Bone marrow (tissue), 2 donors: ENCODE measurements around the gene PAX7.
"Not testable (repeated sequence)": the region's sequence is repeated elsewhere in the genome, so short reads cannot be mapped to it uniquely, and the experiment has no call there.

Experiments used
- DNase-seq, 2 donors: peaks; one replicate each; lab custom pipeline; 2025; lab: John Stamatoyannopoulos, UW

The PAX7 gene

DNA sequence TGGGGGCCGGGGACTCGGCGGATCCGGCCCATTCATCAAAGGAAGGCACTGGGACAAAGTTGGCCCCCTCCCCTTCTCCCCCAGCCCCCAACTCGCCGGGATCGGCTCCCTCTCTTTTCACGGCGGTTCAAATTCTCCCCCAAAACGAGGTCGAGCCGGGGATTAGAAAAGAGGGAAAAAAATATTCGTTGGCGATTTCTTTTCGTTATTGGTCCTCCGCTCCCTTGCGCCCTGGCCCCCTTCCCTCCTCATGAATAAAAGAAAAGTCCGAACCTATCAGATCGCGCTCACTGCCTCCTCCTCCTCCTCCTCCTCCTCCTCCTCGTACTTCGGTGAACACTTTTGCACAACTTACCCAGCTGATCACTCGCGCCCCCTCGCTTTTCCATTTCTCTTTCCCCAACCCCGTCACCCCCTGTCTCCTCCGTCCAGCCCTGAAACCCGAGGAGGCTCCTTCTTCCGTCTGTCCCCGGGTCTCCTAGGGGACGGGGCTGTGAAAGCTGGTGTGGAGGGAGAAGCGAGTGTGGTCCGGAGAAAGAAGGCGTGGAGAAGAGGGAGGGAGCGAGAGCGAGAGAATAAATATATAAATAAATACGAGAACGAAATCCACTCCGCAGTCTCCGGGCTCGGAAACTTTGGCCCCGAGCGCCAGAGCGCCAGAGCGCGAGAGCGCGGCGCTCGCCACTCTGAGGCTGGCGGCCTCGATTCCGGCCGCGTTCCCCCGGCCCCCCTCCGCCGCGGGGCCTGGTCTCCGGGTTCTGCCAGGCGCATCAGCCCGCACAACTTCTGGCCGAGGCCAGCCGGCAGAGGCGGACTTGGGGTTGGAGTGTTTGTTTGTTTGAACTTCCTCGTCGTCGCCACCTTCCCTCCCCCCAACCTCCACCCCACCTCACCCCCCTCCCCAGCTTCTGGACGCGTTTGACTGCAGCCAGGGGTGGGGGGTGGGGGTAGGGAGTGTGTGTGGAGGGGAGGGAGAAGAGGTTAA lies at the start of gene PAX7:
Gene PAX7, plus strand, starts transcription at position 336 of the 985 bp plus-strand sequence. CDS start 758 bp downstream, outside the sequence.
- no peak for DNase-seq

DNA sequence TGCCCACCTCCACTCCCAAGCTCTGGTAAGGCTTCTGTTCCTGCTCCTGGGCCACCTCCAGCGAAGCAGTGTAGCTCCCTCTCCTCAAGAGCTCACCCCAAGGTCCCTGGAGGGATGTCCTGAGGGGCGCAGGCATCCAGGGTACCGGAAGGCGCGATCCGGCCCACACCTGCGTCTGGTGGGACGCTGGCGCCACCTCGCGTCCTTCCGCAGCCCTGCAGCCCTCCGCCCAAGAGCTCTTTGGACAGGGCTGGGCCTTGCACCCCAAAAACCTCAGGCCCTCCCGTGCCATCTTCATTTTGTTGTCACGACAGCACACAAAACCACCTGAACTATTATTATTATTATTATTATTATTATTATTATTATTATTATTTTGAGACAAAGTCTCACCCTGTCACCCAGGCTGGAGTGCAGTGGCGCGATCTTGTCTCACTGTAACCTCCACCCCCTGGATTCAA lies 49.2 kb upstream of the PAX7 start:
- no peak for DNase-seq

GRCh38 chr1:18582890-18583289 lies 47.8 kb upstream of the PAX7 start:
- DNase-seq = no peak

DNA sequence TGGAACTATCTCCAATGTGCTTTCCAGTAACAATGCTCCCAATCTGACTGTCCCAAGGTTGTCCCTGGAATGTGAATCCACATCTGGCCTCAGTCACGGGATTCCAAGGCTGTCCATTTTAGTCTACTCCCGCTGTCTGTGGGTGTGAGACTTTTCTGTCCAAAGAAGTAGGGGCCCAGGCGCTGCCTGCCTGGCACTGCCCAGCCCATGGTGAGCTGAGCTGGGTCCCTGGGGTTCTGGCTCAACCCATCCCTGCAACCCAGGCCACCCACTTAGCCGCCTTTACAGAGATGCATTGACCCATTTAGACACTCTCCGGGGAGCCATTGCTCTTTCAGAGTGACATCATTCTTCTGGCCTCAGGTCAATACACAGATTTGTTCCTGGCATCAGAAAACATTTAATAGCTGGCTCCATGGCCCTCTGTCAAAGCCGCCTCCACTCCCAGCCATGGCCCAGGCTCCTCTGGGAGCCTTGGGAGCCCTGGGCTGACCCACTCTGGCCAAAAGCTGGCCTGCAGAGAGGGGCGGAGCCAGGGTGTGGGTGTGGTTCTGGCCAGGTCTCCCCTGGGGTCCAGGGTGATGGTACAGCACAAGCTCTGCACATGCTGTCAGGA lies 47.2 kb upstream of the PAX7 start:
- DNase-seq = no peak

DNA sequence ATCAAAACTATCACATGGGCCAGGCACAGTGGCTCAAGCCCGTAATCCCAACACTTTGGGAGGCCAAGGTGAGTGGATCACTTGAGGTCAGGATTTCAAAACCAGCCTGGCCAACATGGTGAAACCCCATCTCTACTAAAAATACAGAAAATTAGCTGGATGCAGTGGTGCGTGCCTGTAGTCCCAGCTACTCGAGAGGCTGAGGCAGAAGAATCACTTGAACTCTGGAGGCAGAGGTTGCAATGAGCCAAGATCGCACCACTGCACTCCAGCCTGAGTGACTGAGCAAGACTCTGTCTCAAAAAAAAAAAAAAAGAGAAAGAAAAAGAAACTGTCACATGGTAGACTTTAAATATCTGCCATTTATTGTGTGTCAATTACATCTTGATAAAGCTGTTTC lies 44.6 kb upstream of the PAX7 start:
- DNase-seq = not testable (repeated sequence)

DNA sequence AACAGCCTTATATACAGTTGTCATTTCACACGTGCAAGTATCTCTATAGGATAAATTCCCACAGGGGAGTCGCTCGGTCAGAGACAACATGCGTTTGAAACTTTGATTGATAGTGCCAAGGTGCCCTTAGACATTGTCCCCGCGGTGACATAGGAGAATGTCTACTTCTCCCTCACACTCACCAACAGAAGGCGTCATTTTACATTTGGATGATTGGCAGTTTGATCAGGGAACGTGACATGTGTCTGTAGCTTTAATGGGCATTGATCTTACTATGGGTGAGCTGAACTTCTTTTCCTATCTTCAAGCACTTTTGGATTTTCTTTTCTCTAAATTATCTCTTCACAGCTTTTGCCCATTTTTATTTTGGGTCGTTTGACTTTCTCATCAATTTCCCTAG lies 42.6 kb upstream of the PAX7 start:
- DNase-seq = no peak

DNA sequence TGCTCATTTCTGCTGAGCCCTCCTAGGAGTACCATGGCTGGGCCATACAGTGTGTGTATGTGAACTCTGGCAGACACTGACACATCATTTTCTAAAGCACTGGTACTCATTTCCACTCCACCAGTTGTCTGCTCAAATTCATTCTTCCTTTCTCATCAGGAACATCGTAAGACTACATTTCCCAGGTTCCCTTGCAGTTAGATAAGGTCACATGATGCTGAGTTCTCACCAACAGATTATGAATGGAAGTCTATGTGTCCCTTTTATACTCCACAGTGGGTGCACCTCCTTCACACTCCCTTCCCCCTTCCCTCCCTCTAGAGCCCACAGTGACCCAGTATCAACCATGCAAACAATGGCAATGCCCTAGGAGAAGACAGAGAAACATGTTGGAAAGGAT lies 38.3 kb upstream of the PAX7 start:
- no peak for DNase-seq

DNA sequence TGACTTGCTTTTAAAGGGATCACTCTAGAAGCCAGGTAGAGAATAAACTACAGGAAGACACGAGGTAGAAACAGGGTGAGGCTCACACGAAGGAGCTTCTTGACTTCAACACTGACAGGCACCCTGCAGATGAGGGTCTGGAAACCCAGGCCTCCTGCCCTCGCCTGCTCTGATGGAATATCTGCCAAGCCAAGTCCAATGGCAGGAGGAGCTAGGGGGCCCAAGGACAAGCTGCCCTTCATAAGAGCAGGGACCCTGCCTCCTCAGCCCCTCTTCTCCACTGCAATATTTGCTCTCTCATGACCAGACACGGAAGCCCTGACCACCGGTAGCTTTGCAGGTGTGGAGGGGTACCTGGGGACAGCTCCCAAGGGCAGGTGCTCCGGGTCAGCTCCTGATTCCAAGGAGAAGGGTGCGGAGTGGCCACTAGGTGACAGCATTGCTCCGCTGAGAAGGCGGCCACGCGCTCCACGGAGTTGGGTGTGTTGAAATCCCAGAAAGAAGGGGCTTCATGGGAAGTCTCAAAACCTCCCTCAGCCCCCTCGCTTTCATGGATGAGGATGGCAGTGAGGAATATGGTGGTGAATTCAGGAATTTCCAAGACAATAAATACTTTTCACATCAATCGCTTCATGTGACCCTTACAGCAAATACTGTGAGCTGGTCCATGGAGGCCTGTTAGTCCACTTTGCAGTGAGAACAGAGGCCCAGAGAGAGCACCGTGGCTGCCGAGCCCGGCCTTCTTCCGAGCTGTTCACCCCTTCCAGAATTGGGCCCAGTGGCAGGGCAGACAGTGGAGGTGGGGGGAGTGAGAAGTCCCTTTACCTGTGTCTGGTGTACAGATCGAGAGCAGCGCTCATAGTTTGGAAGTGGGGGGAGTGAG lies 33.2 kb upstream of the PAX7 start:
- peak in 1 of 2 donors; percentile 24 for DNase-seq

- DNase-seq = no peak
Measured at GRCh38 chr1:18599086-18599485, 31.6 kb upstream of the PAX7 start.

- no peak for DNase-seq
Measured at GRCh38 chr1:18599704-18600103, 30.9 kb upstream of the PAX7 start.

DNA sequence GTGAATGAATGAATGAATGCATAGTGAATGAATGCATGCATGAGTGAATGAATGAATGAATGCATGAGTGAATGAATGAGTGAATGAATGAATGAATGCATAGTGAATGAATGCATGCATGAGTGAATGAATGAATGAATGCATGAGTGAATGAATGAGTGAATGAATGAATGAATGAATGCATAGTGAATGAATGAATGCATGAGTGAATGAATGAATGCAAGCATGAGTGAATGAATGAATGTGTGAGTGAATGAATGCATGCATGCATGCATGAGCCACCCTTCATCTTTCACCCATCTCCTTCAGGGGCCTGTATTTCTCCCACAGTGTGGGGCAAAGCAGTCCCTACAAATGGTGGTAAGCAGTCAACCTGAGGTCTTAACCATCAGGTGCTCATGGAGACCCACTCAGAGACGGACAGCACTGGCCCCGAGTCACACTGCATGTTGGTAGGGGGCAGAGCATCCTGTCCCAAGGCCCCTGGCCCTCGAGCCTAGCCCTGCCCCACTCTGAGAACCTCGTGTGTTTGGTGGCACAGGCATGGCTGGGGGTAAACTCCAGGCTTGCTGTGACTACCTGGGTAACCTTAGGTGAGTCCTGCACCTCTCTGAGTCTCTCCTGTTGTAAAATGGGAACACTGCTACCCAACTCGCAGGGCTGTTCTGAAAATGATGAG lies 28.0 kb upstream of the PAX7 start:
- DNase-seq = no peak

DNA sequence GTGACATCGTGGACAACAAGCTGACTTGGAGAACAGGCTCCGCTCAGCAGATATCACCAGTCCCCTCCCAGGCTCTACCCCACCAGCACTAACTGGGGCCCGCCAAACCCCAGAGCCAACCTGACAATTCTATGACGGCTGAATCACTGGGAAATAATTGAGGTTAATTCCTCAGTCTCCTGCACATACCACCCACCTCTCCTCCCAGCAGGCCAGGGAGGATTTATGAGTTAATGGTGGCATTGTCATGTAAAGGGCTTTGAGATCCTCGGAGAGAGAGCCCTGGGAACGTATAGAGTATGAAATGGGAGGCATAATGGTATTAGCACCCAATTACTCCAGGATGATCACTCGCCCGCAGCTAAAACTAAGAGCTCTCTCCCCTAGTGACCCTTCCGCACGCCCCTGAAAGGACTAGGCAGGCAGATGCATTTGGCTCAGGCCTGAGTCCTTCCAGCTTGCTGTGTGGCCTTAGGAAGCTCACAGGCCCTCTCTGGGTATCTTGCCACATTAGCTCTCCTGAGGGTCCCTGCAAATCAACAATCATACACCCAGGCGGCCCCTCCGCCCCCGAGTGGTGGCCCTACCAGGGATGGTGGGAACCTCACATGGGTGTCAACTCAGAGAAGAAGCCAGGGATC lies 27.3 kb upstream of the PAX7 start:
- DNase-seq = no peak

- no peak for DNase-seq
Measured at GRCh38 chr1:18606443-18607288, 24.0 kb upstream of the PAX7 start.

DNA sequence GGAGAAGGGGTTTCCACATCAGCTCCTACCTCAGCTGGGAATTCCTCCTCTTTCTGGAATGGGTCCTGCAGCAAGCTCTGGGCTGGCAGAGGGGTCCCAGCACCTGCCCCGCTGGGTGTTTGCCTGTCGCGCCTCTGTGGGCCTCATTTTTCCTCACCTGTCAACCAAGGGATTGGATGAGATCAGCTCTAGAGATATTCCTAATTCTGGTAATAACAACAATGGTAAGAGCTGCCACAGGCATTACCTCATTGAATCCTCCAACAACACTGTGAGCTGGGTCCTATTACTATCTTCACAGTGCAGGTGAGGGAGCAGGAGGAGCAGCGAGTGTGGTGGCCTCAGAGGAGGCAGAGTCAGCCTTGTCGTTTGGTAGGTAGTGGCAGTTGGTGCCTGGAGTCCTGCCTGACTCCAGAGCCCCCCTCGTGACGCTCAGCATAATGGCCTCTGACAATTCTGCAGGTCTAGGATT lies 23.3 kb upstream of the PAX7 start:
- no peak for DNase-seq

DNA sequence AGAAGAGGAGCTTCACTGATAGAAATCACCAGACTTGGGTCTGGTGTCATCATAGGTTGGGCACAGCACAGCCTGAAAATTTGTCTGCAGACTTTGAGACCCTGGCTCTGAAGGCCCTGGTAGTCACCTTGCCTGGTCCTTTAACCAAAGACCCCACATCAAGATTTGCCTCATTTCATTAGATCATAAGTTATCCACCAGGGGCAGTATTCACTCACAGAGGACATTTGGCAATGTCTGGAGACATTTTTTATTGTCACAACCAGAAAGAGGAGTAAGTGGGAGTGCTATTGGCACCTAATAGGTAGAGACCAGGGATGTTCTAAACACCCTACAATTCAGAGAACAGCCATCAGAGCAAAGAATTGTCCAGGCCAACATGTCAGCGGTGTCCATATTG lies 22.1 kb upstream of the PAX7 start:
- no peak for DNase-seq

DNA sequence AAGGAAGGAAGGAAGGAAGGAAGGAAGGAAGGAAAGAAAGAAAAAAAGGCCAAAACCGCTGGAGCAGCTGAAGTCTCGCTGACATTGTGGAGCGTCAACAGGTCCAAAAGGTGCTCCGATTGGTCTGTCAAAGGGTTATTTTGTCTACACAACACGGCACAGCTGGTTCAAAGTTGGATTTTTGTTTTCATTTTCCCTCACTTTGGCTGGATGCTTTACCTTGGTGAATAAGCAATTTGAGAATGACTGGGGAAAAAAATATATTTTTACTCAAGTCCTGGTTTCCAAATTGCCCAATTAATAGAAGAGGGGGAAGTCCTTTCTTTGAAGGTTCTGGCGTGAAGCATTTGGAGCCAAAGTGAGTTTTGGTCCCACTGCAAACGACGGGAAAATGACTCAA lies 19.3 kb upstream of the PAX7 start:
- no peak for DNase-seq

- DNase-seq = no peak
Measured at GRCh38 chr1:18612073-18612472, 18.6 kb upstream of the PAX7 start.

- no peak for DNase-seq
Measured at GRCh38 chr1:18614069-18614735, 16.4 kb upstream of the PAX7 start.
